CD4-positive, alpha-beta T cell treated with Interleukin-2 at 100 ng/mL for 4 hours (primary cell): Measurements from ENCODE around the gene ARHGAP20.

Experiments used
- DNase-seq: peaks from one replicate; pipeline ENCODE4 v3.0.0-alpha.2; 2020; ENCODE audit warnings: low spot score

The ARHGAP20 gene

GRCh38 chr11:110711776-110712658 is at the start of gene ARHGAP20:
Gene ARHGAP20 (minus strand): TSS chr11:110712437. CDS start chr11:110712231, 206 bp downstream.
- DNase-seq: peak; percentile 15

- no peak for DNase-seq
These were observed 49.8 kb upstream of the ARHGAP20 start for GRCh38 chr11:110761991-110762390.

- no peak for DNase-seq
These were observed 48.9 kb upstream of the ARHGAP20 start for GRCh38 chr11:110761131-110761530.

GRCh38 chr11:110759972-110760381 is 47.7 kb upstream of the ARHGAP20 start:
- no peak for DNase-seq

- no peak for DNase-seq
These were observed 45.9 kb upstream of the ARHGAP20 start for GRCh38 chr11:110757962-110758755.

- DNase-seq: no peak
These were observed 44.8 kb upstream of the ARHGAP20 start for GRCh38 chr11:110757066-110757465.

- no peak for DNase-seq
These were observed 43.7 kb upstream of the ARHGAP20 start for GRCh38 chr11:110755941-110756340.

- DNase-seq: no peak
These were observed 40.7 kb upstream of the ARHGAP20 start for GRCh38 chr11:110752890-110753289.

GRCh38 chr11:110750100-110750499 is 37.9 kb upstream of the ARHGAP20 start:
- DNase-seq: no peak

GRCh38 chr11:110747531-110747930 is 35.3 kb upstream of the ARHGAP20 start:
- DNase-seq: no peak

- no peak for DNase-seq
These were observed 26.4 kb upstream of the ARHGAP20 start for GRCh38 chr11:110738641-110739040.

- DNase-seq: no peak
These were observed 25.4 kb upstream of the ARHGAP20 start for GRCh38 chr11:110737593-110737992.

- no peak for DNase-seq
These were observed 23.9 kb upstream of the ARHGAP20 start for GRCh38 chr11:110736171-110736553.

GRCh38 chr11:110735455-110736170 is 23.4 kb upstream of the ARHGAP20 start:
- DNase-seq: no peak

GRCh38 chr11:110734790-110735189 is 22.6 kb upstream of the ARHGAP20 start:
- no peak for DNase-seq

- no peak for DNase-seq
These were observed 18.5 kb upstream of the ARHGAP20 start for GRCh38 chr11:110730773-110731172.

GRCh38 chr11:110728883-110729282 is 16.6 kb upstream of the ARHGAP20 start:
- no peak for DNase-seq

- no peak for DNase-seq
These were observed 16.2 kb upstream of the ARHGAP20 start for GRCh38 chr11:110728476-110728875.

- DNase-seq: no peak
These were observed 12.1 kb upstream of the ARHGAP20 start for GRCh38 chr11:110724358-110724757.

- no peak for DNase-seq
These were observed 8.4 kb upstream of the ARHGAP20 start for GRCh38 chr11:110720431-110721275.

GRCh38 chr11:110716361-110716760 is 4.1 kb upstream of the ARHGAP20 start:
- no peak for DNase-seq
